GM13976 (cell line): ENCODE results near the gene CDH23.

Source experiments
- DNase-seq: peaks from one replicate; pipeline ENCODE4 v3.0.0; 2012; ENCODE audit warnings: low spot score
- CTCF ChIP-seq: IDR thresholded peaks from 2 replicates; pipeline ENCODE4 v1.5.1; 2012; ENCODE audit warnings: borderline replicate concordance, mild to moderate bottlenecking; ENCODE audit not compliant: insufficient read depth; ENCODE audit errors: extremely low read depth, missing control alignments, control extremely low read depth
- in situ Hi-C: fragments of 300-500 bp; cut with MboI; formaldehyde crosslinking; loops from one replicate; pipeline ENCODE4 v1.12.0; 2022; ENCODE audit warnings: low sequenced_read_pairs, mixed read lengths, inconsistent platforms; ENCODE audit not compliant: unreplicated experiment

Gene CDH23

GRCh38 chr10:71755179-71755879, 358.6 kb downstream of the CDH23 start:
- TF ChIP-seq CTCF: no peak
- no peak for DNase-seq
- in situ Hi-C loops: no loop called here

DNA sequence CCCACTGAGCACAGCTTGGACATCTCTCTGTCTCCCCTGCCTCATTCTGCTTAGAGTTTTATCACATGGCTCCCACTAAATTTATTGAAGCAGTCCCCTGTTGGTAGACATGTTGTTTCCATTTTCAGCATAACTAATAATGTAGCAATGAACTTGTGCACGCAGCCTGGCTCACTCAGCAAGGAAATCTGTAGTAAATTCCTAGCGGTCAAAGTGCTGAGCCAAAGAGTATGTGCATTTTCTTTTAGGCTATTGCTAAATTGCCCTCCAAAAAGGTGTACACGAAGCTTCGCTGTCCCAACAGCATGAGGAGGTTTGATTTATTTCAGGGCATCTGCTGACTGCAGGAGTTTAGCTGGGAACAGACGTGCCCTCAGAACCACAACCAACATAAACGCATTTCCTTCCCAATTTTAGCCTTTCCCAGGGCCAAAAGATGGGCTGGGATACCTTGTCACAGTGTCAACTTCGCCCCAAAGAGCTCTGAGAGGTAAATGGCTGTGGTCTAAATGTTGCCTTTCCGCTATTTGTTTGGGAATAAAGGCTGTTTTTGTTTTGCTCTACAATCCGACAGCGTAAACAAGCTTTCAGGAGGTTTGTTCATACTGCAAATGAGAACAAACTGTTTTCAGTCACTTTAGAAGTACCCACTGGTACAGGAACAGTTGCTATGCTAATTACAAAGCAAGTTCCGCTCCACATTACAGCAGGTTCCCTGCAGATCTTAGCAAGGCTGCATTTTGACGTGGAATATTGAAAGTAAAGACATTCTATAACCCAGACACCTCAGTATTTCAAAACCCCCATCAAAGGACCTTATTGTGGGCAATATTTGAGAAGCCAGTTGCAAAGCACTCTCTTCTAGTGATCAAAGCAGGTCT, 359.8 kb downstream of the CDH23 start:
- in situ Hi-C loops: no loop called here
- DNase-seq: no peak
- no peak for TF ChIP-seq CTCF

GRCh38 chr10:71757399-71757922, 360.7 kb downstream of the CDH23 start:
- in situ Hi-C loops: no loop called here
- no peak for DNase-seq
- no peak for TF ChIP-seq CTCF

DNA sequence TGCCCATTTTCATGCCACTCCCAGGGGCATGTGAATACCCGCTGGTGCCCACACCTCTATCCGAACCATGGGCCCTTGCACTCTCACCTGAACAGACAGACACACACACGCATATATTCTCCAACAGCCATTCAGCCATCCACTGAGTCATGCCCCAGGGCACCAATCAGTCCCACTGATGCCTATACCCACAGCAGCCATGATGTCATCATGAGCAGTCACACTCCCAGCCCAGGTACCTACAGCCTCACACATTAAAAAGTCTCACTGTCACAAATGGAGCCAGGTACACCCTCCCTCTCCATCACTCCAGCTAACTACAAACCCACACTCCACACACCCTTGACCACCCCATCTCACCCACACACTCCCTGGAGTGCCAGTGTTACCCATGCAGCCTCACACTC, 364.4 kb downstream of the CDH23 start:
- TF ChIP-seq CTCF: no peak
- in situ Hi-C loops: no loop called here
- no peak for DNase-seq

GRCh38 chr10:71761541-71762113, 364.9 kb downstream of the CDH23 start:
- in situ Hi-C loops: no loop called here
- TF ChIP-seq CTCF: no peak
- no peak for DNase-seq

- in situ Hi-C loops: no loop called here
- DNase-seq: no peak
- TF ChIP-seq CTCF: no peak
These were observed 365.6 kb downstream of the CDH23 start for GRCh38 chr10:71762324-71762723.
